ENCODE measurements around the gene ZBP1. TPM values are rescaled to one million over a fixed set of nuclear protein-coding genes. Genes with fewer than 3 reads are reported as not detected.

ZBP1 gene
- total RNA-seq, result 1 to 10 TPM in 1 of 2 donors, under 1 TPM in 1; 0.70 to 1.6 TPM

- Mint-ChIP-seq H3K27me3 (ENCODE audit: low read depth) (peaks cover 8% of the 10 kb centered on the region), H3K27ac (peak within 1 kb of the TSS; percentile 73), H3K36me3 (ENCODE audit: insufficient read depth in 2 of 2) (peaks cover 5 to 6% of the 10 kb centered on the region in 2 donors), H3K4me3 (peak within 1 kb of the TSS; percentile 79 to 87), H3K9me3 (peaks cover 0 to 4% of the 10 kb centered on the region in 2 donors), H3K4me1 (ENCODE audit: low read depth) (peaks cover 60% of the 10 kb centered on the region)
- ATAC-seq (replicated peaks in 1 of 2) (peak; percentile 39 to 41), DNase-seq (peak; percentile 61)
Measured at GRCh38 chr20:57620274-57620990, at the start of gene ZBP1. TSS of gene ZBP1 (minus strand) at chr20:57620426. CDS start at chr20:57620295, 131 bp downstream.

DNA sequence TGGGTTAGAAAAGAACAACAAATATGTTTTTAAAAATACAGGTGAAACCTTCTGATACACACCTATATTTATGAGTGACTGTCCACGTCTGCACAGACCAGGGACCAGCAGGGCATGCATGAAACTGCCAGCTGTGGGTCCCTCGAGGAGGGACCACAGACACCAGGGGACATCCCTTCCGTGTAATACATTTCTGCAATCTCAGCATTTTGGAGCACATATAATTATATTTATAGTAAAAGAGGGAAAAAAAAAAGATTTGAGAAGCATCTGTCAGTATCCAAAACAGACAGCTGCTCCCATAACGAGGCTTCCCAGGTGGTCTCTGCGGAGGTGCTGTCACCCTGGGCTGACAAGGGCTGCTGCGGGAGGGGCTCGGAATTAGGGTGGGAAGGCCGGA, 49.4 kb upstream of the ZBP1 start:
- no peaks in the 10 kb centered on the region for H3K36me3 Mint-ChIP-seq (ENCODE audit: insufficient read depth in 2 of 2)
- peaks cover 4% of the 10 kb centered on the region for H3K4me1 Mint-ChIP-seq (ENCODE audit: low read depth)
- ATAC-seq (replicated peaks in 1 of 2) (no peak), DNase-seq (no peak)
- no peak overlapping the region for H3K27ac Mint-ChIP-seq
- H3K4me3 Mint-ChIP-seq, result no peak overlapping the region
- H3K9me3 Mint-ChIP-seq, result no peaks in the 10 kb centered on the region
- no peaks in the 10 kb centered on the region for H3K27me3 Mint-ChIP-seq (ENCODE audit: low read depth)

DNA sequence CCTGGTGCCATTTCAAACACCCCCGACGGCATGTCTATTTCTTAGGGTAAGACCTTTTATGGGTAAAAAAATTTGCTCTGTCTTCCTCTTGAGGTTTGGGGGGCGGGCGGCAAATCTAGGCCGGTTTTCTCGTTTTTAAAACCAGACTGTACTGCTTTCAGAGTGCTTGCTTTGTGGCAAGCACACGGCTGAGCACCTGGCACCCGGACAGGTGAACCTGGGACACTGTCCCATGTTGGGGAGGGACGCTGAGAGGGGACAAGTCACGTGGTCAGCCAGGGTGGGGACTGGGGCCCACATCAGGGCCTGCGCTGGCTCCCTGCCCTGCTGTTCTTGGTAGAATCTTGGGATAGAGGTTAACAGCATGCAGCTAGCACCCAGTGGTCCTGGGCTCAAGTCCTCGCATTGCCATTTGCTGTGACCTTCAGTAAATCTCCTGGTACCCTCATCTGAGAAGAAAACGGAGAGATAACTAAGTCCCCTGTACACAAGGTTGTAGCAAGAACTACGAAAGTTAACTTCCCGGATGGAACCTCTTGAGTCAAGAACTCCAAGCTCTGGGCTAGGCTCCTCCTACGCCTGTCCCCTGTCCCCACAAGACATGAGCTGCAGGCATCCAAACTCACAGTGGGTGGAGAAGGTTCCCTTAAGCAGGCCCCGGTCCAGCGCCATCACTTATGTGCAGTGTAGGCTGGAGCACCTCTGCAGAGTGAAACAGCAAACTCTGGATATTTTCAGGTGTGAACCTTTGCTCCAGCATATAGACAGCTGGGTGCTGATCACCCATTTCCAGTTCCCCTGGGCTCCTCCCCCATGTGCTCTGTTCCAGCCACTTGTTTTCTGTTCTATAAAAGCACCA, 47.9 kb upstream of the ZBP1 start:
- DNase-seq (no peak), ATAC-seq (replicated peaks in 1 of 2) (no peak)
- Mint-ChIP-seq H3K4me3 (no peak overlapping the region), H3K27me3 (ENCODE audit: low read depth) (no peaks in the 10 kb centered on the region), H3K9me3 (no peaks in the 10 kb centered on the region), H3K36me3 (ENCODE audit: insufficient read depth in 2 of 2) (no peaks in the 10 kb centered on the region), H3K27ac (no peak overlapping the region), H3K4me1 (ENCODE audit: low read depth) (peaks cover 4% of the 10 kb centered on the region)

DNA sequence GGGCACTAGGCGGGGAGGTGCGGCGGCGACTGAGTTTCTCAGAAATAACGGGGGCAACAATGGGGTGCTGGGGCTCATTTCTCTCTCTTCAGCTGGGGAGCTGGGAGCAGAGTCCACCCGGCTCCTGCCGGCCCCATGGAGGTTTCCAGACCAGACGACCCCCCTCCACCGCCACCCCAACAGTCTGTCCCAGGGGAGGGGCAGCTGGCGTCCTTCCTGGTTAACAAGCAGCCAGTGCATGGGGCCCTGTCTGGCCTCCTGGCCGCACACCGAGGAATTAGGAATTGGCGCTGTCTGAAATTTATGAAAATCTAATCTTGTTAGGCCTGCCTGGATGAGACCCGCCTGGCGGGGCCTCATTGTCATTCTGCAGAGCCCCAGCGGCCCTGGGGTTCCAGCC, 47.2 kb upstream of the ZBP1 start:
- peaks cover 4% of the 10 kb centered on the region for H3K4me1 Mint-ChIP-seq (ENCODE audit: low read depth)
- H3K27me3 Mint-ChIP-seq (ENCODE audit: low read depth), result no peaks in the 10 kb centered on the region
- no peak for DNase-seq
- no peaks in the 10 kb centered on the region for H3K36me3 Mint-ChIP-seq (ENCODE audit: insufficient read depth in 2 of 2)
- H3K9me3 Mint-ChIP-seq, result no peaks in the 10 kb centered on the region
- H3K27ac Mint-ChIP-seq, result no peak overlapping the region
- no peak for ATAC-seq (replicated peaks in 1 of 2)
- H3K4me3 Mint-ChIP-seq, result no peak overlapping the region

DNA sequence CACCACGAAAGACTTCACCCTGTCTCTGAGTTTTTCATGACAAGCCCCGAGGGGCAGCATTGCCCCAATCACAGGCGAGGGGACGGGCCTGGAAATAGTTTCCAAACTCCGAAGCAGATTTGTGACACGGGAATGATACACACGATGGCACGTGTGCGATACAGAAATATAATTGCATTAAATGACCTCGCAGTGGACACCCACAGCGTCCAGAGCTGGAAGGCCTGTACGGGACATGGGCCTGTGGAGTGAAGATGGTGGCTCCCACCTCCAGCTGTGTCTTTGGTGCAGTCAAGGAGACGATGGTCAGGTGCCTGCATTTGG, 46.6 kb upstream of the ZBP1 start:
- no peak for DNase-seq
- no peaks in the 10 kb centered on the region for H3K27me3 Mint-ChIP-seq (ENCODE audit: low read depth)
- ATAC-seq (replicated peaks in 1 of 2), result no peak
- no peaks in the 10 kb centered on the region for H3K36me3 Mint-ChIP-seq (ENCODE audit: insufficient read depth in 2 of 2)
- H3K4me3 Mint-ChIP-seq, result no peak overlapping the region
- no peaks in the 10 kb centered on the region for H3K9me3 Mint-ChIP-seq
- H3K27ac Mint-ChIP-seq, result no peak overlapping the region
- H3K4me1 Mint-ChIP-seq (ENCODE audit: low read depth), result peaks cover under 1% of the 10 kb centered on the region

GRCh38 chr20:57666106-57666833, 46.0 kb upstream of the ZBP1 start:
- DNase-seq (no peak), ATAC-seq (replicated peaks in 1 of 2) (no peak)
- H3K27ac Mint-ChIP-seq, result no peak overlapping the region
- no peak overlapping the region for H3K4me3 Mint-ChIP-seq
- H3K4me1 Mint-ChIP-seq (ENCODE audit: low read depth), result no peaks in the 10 kb centered on the region
- no peaks in the 10 kb centered on the region for H3K27me3 Mint-ChIP-seq (ENCODE audit: low read depth)
- H3K36me3 Mint-ChIP-seq (ENCODE audit: insufficient read depth in 2 of 2), result no peaks in the 10 kb centered on the region
- no peaks in the 10 kb centered on the region for H3K9me3 Mint-ChIP-seq

- Mint-ChIP-seq H3K36me3 (ENCODE audit: insufficient read depth in 2 of 2) (no peaks in the 10 kb centered on the region), H3K4me3 (no peak overlapping the region), H3K4me1 (ENCODE audit: low read depth) (no peaks in the 10 kb centered on the region), H3K27ac (no peak overlapping the region), H3K9me3 (peaks cover 0 to 2% of the 10 kb centered on the region in 2 donors), H3K27me3 (ENCODE audit: low read depth) (no peaks in the 10 kb centered on the region)
- ATAC-seq (replicated peaks in 1 of 2) (no peak), DNase-seq (no peak)
Measured at GRCh38 chr20:57665589-57665971, 45.4 kb upstream of the ZBP1 start.

DNA sequence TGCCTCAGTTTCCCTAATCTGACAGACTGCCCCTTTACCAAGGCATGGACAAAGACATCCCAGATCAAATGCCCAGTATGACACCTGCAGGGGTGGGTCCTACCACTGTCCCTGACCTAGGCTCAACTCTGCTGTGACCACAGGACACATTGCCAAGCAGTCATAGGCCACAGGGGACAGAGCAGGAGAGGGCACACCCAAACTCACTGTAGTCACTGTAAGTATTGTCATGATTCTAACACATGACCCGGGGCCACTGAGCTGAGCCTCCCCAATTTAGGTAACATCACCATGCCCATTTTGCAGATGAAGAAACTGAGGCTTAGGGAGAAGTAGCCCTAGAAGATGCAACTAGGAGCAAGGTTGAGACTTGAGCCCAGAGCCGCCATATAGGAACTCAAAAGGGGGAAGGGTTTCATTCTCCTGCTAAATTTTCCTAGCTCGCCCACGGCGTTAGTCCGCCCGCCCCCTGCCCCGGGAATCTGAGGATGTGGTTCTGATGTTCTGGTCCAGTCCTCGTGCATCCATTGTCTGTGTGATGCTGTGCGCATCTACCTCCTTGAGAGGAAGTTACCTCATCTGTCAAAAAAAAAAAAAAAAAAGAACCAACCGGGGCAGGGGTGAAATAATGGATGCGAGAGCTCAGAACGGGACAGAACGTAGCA, 44.8 kb upstream of the ZBP1 start:
- Mint-ChIP-seq H3K27me3 (ENCODE audit: low read depth) (no peaks in the 10 kb centered on the region), H3K4me1 (ENCODE audit: low read depth) (no peaks in the 10 kb centered on the region), H3K9me3 (peaks cover 0 to 2% of the 10 kb centered on the region in 2 donors), H3K27ac (no peak overlapping the region), H3K36me3 (ENCODE audit: insufficient read depth in 2 of 2) (no peaks in the 10 kb centered on the region), H3K4me3 (no peak overlapping the region)
- ATAC-seq (replicated peaks in 1 of 2) (no peak), DNase-seq (no peak)

DNA sequence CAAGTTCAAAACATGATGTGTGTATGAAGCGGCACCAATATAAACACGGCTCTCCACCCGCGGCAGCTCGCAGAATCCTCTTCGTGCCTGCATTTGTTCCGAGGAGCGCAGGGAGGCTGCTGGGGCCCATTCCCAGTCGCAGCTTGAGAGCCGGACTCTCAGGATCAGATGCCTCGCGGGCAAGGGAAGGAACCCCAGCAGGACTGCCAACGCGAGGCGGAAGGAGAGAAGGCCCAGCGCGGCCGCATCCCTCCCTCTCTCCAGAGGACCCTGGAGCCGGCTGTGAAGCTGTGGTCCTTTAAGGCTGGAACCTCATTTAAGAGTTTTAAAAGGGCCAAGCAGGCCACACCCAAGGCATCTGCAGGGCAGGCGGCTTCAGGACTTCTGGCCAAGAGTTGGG, 44.2 kb upstream of the ZBP1 start:
- DNase-seq (no peak), ATAC-seq (replicated peaks in 1 of 2) (no peak)
- Mint-ChIP-seq H3K4me3 (no peak overlapping the region), H3K27me3 (ENCODE audit: low read depth) (no peaks in the 10 kb centered on the region), H3K9me3 (peaks cover 0 to 2% of the 10 kb centered on the region in 2 donors), H3K27ac (no peak overlapping the region), H3K36me3 (ENCODE audit: insufficient read depth in 2 of 2) (no peaks in the 10 kb centered on the region), H3K4me1 (ENCODE audit: low read depth) (no peaks in the 10 kb centered on the region)

DNA sequence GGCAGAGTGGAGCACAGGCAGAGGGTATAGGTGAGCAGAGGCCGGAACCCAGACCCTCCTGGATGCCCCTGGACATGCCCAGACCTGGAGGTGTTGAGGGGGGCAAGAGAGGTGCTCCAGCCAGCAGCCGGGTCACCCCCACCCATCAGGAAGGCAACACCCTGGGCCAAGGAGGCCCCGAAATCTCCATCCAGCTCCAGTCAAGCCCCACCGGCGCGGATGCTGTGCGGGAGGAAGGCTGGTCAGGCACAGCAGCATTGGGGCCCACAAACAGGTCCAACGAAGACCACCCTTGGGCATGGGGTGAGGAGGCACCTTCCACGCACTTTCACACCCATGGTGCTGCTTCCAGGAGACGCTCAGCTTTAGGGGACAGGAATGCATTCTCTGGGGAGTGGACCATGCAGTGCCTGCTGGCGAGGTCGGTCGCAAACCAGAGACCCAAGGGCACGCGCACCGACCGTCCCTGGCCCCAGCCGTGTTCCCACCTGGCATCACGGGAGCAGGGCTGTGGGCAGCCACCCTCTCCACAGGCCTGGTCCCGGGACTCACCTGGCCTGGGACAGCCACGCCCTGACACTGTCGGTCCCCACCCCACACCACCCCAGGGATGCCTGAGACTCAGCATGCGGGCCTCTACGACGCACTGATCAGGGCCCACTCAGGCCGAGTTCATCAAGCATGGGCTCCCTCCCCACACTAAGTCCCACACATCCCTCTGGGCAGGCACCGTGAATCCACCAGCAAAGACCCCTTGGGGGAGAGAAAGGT, 43.6 kb upstream of the ZBP1 start:
- Mint-ChIP-seq H3K27ac (no peak overlapping the region), H3K4me1 (ENCODE audit: low read depth) (no peaks in the 10 kb centered on the region), H3K4me3 (no peak overlapping the region), H3K9me3 (peaks cover 0 to 2% of the 10 kb centered on the region in 2 donors), H3K27me3 (ENCODE audit: low read depth) (no peaks in the 10 kb centered on the region), H3K36me3 (ENCODE audit: insufficient read depth in 2 of 2) (no peaks in the 10 kb centered on the region)
- ATAC-seq (replicated peaks in 1 of 2) (no peak), DNase-seq (no peak)

DNA sequence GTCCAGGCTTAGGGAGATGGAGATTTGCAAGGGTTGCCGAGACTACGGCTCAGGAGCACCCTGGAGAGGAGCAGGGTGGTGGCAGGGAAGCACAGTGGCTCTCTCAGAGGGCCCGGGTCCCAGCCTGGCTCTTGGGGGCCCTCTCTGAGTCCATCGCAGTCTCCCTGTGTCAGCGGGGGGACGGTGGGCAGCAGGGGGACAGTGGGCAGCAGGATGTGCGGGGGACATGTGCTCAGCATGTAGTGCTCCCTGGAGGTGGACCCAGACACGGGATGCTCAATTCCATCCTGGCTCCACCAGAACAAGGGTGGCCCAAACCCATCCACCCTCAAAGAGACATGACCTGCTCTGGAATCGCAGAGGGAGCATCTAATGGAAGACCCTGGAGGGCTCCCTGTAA, 43.0 kb upstream of the ZBP1 start:
- no peaks in the 10 kb centered on the region for H3K27me3 Mint-ChIP-seq (ENCODE audit: low read depth)
- no peak overlapping the region for H3K4me3 Mint-ChIP-seq
- H3K36me3 Mint-ChIP-seq (ENCODE audit: insufficient read depth in 2 of 2), result no peaks in the 10 kb centered on the region
- H3K9me3 Mint-ChIP-seq, result peaks cover 0 to 2% of the 10 kb centered on the region in 2 donors
- no peak for DNase-seq
- H3K4me1 Mint-ChIP-seq (ENCODE audit: low read depth), result peaks cover 3% of the 10 kb centered on the region
- no peak overlapping the region for H3K27ac Mint-ChIP-seq
- ATAC-seq (replicated peaks in 1 of 2), result no peak

- Mint-ChIP-seq H3K4me3 (no peak overlapping the region), H3K4me1 (ENCODE audit: low read depth) (peaks cover 9% of the 10 kb centered on the region), H3K9me3 (peaks cover 0 to 2% of the 10 kb centered on the region in 2 donors), H3K27me3 (ENCODE audit: low read depth) (no peaks in the 10 kb centered on the region), H3K36me3 (ENCODE audit: insufficient read depth in 2 of 2) (no peaks in the 10 kb centered on the region), H3K27ac (no peak overlapping the region)
- DNase-seq (no peak), ATAC-seq (replicated peaks in 1 of 2) (no peak)
Measured at GRCh38 chr20:57662456-57663240, 42.4 kb upstream of the ZBP1 start.

All from activated T-cell treated with anti-CD3 and anti-CD28 coated beads, Interleukin-2, amount 50 U/mL, for 72 hours (primary cell).